GM23338 (cell line): ENCODE measurements around the gene NME5. TPM values are rescaled to one million over a fixed set of nuclear protein-coding genes. Genes with fewer than 3 reads are reported as not detected.

Experiments used
- ATAC-seq: fragments of 200-7000 bp; cut with Tn5 transposase; 3 replicates; pipeline ENCODE4 v1.9.1; 2020
- DNase-seq: peaks from one replicate; pipeline ENCODE4 v3.0.0-alpha.2; 2015; ENCODE audit warnings: low spot score
- H2AFZ ChIP-seq: fragments of 200-600 bp; sonication (generic); 2 replicates; pipeline ENCODE4 v1.8.0; 2016; ENCODE audit warnings: antibody characterized with exemption, mild to moderate bottlenecking, moderate library complexity
- H3F3A ChIP-seq: fragments of 200-600 bp; sonication (generic); replicated peaks from 2 replicates; pipeline ENCODE4 v1.8.0; 2017; ENCODE audit warnings: antibody characterized with exemption, mixed run types, low read depth
- H3K27ac ChIP-seq: fragments of 200-600 bp; sonication (generic); 2 replicates; pipeline ENCODE4 v1.6.1; 2016; ENCODE audit warnings: low read depth
- H3K27me3 ChIP-seq: fragments of 200-600 bp; sonication (generic); 2 replicates; pipeline ENCODE4 v1.8.0; 2016; ENCODE audit warnings: mild to moderate bottlenecking, mixed run types, moderate library complexity; ENCODE audit not compliant: insufficient read depth
- H3K36me3 ChIP-seq: fragments of 200-600 bp; sonication (generic); 2 replicates; pipeline ENCODE4 v1.8.0; 2016; ENCODE audit warnings: mild to moderate bottlenecking; ENCODE audit not compliant: insufficient read depth
- H3K4me1 ChIP-seq: fragments of 200-600 bp; sonication (generic); 2 replicates; pipeline ENCODE4 v1.8.0; 2016; ENCODE audit warnings: mild to moderate bottlenecking, moderate library complexity; ENCODE audit not compliant: insufficient read depth
- H3K4me2 ChIP-seq: fragments of 200-600 bp; sonication (generic); 2 replicates; pipeline ENCODE4 v1.7.1; 2017; ENCODE audit warnings: mixed run types
- H3K4me3 ChIP-seq: fragments of 200-600 bp; sonication (generic); 2 replicates; pipeline ENCODE4 v1.6.1; 2016; ENCODE audit warnings: mixed run types
- H3K79me2 ChIP-seq: fragments of 200-600 bp; sonication (generic); replicated peaks from 2 replicates; pipeline ENCODE4 v1.8.0; 2017; ENCODE audit warnings: mild to moderate bottlenecking; ENCODE audit not compliant: insufficient read depth
- H3K9me2 ChIP-seq: fragments of 200-600 bp; sonication (generic); 2 replicates; pipeline ENCODE4 v1.8.0; 2017; ENCODE audit not compliant: insufficient read depth
- H4K20me1 ChIP-seq: fragments of 200-600 bp; sonication (generic); replicated peaks from 2 replicates; pipeline ENCODE4 v1.8.0; 2017; ENCODE audit warnings: mild to moderate bottlenecking; ENCODE audit not compliant: insufficient read depth
- H3K27ac Mint-ChIP-seq: 2 replicates; pipeline ENCODE4 v1.8.0; 2020; ENCODE audit warnings: inconsistent platforms, mild to moderate bottlenecking, moderate library complexity, mixed read lengths
- H3K27me3 Mint-ChIP-seq: 3 replicates; pipeline ENCODE4 v1.8.0; 2022; ENCODE audit warnings: low read depth, mild to moderate bottlenecking, moderate library complexity, mixed read lengths, inconsistent platforms; ENCODE audit not compliant: insufficient read depth, poor library complexity
- H3K36me3 Mint-ChIP-seq: 3 replicates; pipeline ENCODE4 v1.8.0; 2021; ENCODE audit warnings: low read depth, mild to moderate bottlenecking, inconsistent platforms, moderate library complexity, mixed read lengths
- H3K4me1 Mint-ChIP-seq: 3 replicates; pipeline ENCODE4 v1.8.0; 2020; ENCODE audit warnings: mild to moderate bottlenecking, inconsistent platforms, mixed read lengths
- H3K4me3 Mint-ChIP-seq: 3 replicates; pipeline ENCODE4 v1.8.0; 2021; ENCODE audit warnings: moderate library complexity, mild to moderate bottlenecking, inconsistent platforms, mixed read lengths
- H3K9me3 Mint-ChIP-seq: 3 replicates; pipeline ENCODE4 v1.8.0; 2020; ENCODE audit warnings: moderate library complexity, mild to moderate bottlenecking, inconsistent platforms, mixed read lengths
- CREB1 ChIP-seq: fragments of 250-450 bp; sonication (Bioruptor Pico); IDR thresholded peaks from 2 replicates; pipeline ENCODE4 v1.5.0; 2020; ENCODE audit warnings: low read depth, mild to moderate bottlenecking, moderate library complexity
- EZH2 ChIP-seq: fragments of 200-600 bp; sonication (generic); IDR thresholded peaks from one replicate; pipeline ENCODE4 v1.8.0; 2017; ENCODE audit warnings: antibody characterized with exemption, mild to moderate bottlenecking, low read depth; ENCODE audit not compliant: unreplicated experiment
- EZH2phosphoT487 ChIP-seq: fragments of 200-600 bp; sonication (generic); IDR thresholded peaks from one replicate; pipeline ENCODE4 v1.8.1; 2018; ENCODE audit warnings: antibody characterized with exemption; ENCODE audit not compliant: unreplicated experiment
- JUNB ChIP-seq: IDR thresholded peaks from one replicate; pipeline ENCODE4 v1.6.1; 2016; ENCODE audit warnings: antibody characterized with exemption; ENCODE audit not compliant: unreplicated experiment
- NANOG ChIP-seq: IDR thresholded peaks from 2 replicates; pipeline ENCODE4 v1.6.1; 2016; ENCODE audit warnings: antibody characterized with exemption, borderline replicate concordance
- POLR2AphosphoS5 ChIP-seq: IDR thresholded peaks from 2 replicates; pipeline ENCODE4 v1.6.1; 2016; ENCODE audit warnings: antibody characterized with exemption, low read depth
- STAT1 ChIP-seq: IDR thresholded peaks from one replicate; pipeline ENCODE4 v1.6.1; 2016; ENCODE audit warnings: antibody characterized with exemption; ENCODE audit not compliant: unreplicated experiment
- ZNF114 ChIP-seq: fragments of 250-450 bp; sonication (Bioruptor Pico); IDR thresholded peaks from 2 replicates; pipeline ENCODE4 v1.5.0; 2020; ENCODE audit warnings: mild to moderate bottlenecking, moderate library complexity
- ZNF331 ChIP-seq: fragments of 250-450 bp; sonication (Bioruptor Pico); IDR thresholded peaks from 2 replicates; pipeline ENCODE4 v1.5.0; 2020; ENCODE audit warnings: low read depth, mild to moderate bottlenecking, moderate library complexity
- long read RNA-seq: library from polyadenylated mRNA; unstranded; transcript quantifications from one replicate; pipeline ENCODE4 v2.0.0, GENCODE V29; 2020; ENCODE audit not compliant: unreplicated experiment
- polyA plus RNA-seq: library from polyadenylated mRNA; unstranded; fragments of >200 nt; fragmentation: Nextera tagmentation; extraction: Ambion mirVana; gene quantifications from 2 replicates; pipeline ENCODE4 v1.2.1, GENCODE V29; 2016
- total RNA-seq: library from RNA; depleted of rRNA; stranded (reverse); fragments of >200 nt; shearing (Covaris generic); gene quantifications from 2 replicates; pipeline ENCODE4 v1.2.3, GENCODE V29; 2014; rRNA removed
- TF ChIP-seq, protein P1 (sequence below), 2 experiments: fragments of 200-600 bp in 1 of 2; sonication (generic) in 1 of 2; conservative IDR thresholded peaks; 2 replicates each; pipeline versions ENCODE4 v1.5.1 to v1.6.1; 2016 to 2017; ENCODE audit warnings: antibody characterized with exemption in 2 of 2, low read depth in 2 of 2, mild to moderate bottlenecking in 2 of 2, moderate library complexity in 1 of 2
- TF ChIP-seq, protein P2 (sequence below): IDR thresholded peaks from 2 replicates; pipeline ENCODE4 v1.6.1; 2016; ENCODE audit warnings: antibody characterized with exemption
- TF ChIP-seq, protein P3 (sequence below): IDR thresholded peaks from one replicate; pipeline ENCODE4 v1.6.1; 2018; ENCODE audit warnings: antibody characterized with exemption; ENCODE audit not compliant: unreplicated experiment

The NME5 gene, protein sequence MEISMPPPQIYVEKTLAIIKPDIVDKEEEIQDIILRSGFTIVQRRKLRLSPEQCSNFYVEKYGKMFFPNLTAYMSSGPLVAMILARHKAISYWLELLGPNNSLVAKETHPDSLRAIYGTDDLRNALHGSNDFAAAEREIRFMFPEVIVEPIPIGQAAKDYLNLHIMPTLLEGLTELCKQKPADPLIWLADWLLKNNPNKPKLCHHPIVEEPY
- total RNA-seq (not detected in 2 replicates), polyA plus RNA-seq (0.45 and 1.1 TPM in 2 replicates)
- long read RNA-seq, partial matches to known transcripts = 0 of 1 reads
- long read RNA-seq, other reads (novel, unspliced or antisense) = 0 of 1 reads

DNA sequence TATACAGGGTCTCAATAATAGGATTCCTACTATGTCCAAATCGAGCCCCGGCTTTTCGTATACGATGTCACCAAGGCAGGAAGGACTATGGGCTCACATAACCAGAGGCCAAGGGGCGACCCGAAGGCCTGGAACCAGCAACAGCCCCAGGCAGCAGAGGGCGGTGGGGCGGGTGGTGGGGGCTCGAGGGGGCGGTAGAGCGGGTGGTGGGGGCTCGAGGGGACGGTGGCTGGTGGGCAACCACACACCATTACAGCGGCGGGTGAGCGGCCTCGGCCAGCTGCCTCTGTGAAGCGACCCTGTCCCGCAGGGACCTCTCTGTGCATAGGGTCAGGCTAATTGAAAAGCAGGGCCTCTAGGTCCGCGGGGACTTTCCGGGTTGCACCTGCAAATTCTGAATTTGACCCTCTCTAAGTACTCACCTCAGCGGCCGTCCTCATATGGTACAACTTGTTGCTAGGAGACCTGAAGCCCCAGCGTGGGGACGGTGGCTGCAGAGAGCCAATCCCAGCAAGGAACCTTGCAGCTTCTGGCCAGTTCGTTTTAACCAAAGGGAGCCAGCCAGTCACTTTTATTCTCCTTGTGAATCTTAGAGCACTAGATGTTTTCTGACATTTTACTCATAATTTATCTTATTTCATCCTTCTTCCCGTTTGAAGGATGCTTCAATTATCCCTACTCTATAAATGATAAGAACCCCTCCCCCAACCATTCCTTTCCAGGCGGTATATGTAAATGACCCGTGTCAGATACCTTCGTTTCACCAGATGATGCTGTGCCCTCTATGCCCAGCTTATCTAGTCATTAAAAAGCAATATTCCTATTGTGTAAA is at the start of gene NME5:
Gene NME5 (minus strand): TSS at position 480 of the 832 bp plus-strand sequence. CDS start 648 bp downstream, outside the sequence.
- no peaks in the 10 kb centered on the region; the same call in 1 of the 2 replicates for H3K27me3 ChIP-seq
- Mint-ChIP-seq H3K27me3 (peaks cover 2% of the 10 kb centered on the region), H3K4me1 (peaks cover 5% of the 10 kb centered on the region; the same call in 2 of the 3 replicates), H3K36me3 (no peaks in the 10 kb centered on the region), H3K27ac (no peak within 1 kb of the TSS), H3K9me3 (no peaks in the 10 kb centered on the region), H3K4me3 (peak within 1 kb of the TSS; percentile 82)
- H3K4me3 ChIP-seq = peak within 1 kb of the TSS; percentile 53
- H3F3A ChIP-seq = no peaks in the 10 kb centered on the region
- no peaks in the 10 kb centered on the region for H4K20me1 ChIP-seq
- ATAC-seq (peak; percentile 96), DNase-seq (peak; percentile 90)
- H2AFZ ChIP-seq = peak within 1 kb of the TSS; percentile 69
- H3K4me2 ChIP-seq = peak within 1 kb of the TSS; percentile 56
- no peak within 1 kb of the TSS for H3K27ac ChIP-seq
- H3K4me1 ChIP-seq = peaks cover 3% of the 10 kb centered on the region; the same call in 1 of the 2 replicates
- H3K9me2 ChIP-seq = no peaks in the 10 kb centered on the region
- no peaks in the 10 kb centered on the region for H3K36me3 ChIP-seq
- TF ChIP-seq CREB1 (no peak), EZH2 (no peak), ZNF114 (no peak), EZH2phosphoT487 (no peak), ZNF331 (CRISPR knock-in tag) (no peak), JUNB (no peak), STAT1 (no peak), NANOG (no peak), POLR2AphosphoS5 (no peak)
- TF ChIP-seq, protein P1, sequence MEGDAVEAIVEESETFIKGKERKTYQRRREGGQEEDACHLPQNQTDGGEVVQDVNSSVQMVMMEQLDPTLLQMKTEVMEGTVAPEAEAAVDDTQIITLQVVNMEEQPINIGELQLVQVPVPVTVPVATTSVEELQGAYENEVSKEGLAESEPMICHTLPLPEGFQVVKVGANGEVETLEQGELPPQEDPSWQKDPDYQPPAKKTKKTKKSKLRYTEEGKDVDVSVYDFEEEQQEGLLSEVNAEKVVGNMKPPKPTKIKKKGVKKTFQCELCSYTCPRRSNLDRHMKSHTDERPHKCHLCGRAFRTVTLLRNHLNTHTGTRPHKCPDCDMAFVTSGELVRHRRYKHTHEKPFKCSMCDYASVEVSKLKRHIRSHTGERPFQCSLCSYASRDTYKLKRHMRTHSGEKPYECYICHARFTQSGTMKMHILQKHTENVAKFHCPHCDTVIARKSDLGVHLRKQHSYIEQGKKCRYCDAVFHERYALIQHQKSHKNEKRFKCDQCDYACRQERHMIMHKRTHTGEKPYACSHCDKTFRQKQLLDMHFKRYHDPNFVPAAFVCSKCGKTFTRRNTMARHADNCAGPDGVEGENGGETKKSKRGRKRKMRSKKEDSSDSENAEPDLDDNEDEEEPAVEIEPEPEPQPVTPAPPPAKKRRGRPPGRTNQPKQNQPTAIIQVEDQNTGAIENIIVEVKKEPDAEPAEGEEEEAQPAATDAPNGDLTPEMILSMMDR (conservative IDR thresholded peaks at IDR 0.05; ENCODE audit: low read depth in 2 of 2) = no peak
- TF ChIP-seq, protein P2, sequence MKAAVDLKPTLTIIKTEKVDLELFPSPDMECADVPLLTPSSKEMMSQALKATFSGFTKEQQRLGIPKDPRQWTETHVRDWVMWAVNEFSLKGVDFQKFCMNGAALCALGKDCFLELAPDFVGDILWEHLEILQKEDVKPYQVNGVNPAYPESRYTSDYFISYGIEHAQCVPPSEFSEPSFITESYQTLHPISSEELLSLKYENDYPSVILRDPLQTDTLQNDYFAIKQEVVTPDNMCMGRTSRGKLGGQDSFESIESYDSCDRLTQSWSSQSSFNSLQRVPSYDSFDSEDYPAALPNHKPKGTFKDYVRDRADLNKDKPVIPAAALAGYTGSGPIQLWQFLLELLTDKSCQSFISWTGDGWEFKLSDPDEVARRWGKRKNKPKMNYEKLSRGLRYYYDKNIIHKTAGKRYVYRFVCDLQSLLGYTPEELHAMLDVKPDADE = no peak
- TF ChIP-seq, protein P3, sequence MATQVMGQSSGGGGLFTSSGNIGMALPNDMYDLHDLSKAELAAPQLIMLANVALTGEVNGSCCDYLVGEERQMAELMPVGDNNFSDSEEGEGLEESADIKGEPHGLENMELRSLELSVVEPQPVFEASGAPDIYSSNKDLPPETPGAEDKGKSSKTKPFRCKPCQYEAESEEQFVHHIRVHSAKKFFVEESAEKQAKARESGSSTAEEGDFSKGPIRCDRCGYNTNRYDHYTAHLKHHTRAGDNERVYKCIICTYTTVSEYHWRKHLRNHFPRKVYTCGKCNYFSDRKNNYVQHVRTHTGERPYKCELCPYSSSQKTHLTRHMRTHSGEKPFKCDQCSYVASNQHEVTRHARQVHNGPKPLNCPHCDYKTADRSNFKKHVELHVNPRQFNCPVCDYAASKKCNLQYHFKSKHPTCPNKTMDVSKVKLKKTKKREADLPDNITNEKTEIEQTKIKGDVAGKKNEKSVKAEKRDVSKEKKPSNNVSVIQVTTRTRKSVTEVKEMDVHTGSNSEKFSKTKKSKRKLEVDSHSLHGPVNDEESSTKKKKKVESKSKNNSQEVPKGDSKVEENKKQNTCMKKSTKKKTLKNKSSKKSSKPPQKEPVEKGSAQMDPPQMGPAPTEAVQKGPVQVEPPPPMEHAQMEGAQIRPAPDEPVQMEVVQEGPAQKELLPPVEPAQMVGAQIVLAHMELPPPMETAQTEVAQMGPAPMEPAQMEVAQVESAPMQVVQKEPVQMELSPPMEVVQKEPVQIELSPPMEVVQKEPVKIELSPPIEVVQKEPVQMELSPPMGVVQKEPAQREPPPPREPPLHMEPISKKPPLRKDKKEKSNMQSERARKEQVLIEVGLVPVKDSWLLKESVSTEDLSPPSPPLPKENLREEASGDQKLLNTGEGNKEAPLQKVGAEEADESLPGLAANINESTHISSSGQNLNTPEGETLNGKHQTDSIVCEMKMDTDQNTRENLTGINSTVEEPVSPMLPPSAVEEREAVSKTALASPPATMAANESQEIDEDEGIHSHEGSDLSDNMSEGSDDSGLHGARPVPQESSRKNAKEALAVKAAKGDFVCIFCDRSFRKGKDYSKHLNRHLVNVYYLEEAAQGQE = no peak
- no peaks in the 10 kb centered on the region for H3K79me2 ChIP-seq
